A549 treated with AZD2906 at 1 μM for 4 hours (cell line): ENCODE data around the gene SULF2. TPM values are rescaled to one million over a fixed set of nuclear protein-coding genes. Genes with fewer than 3 reads are reported as not detected.

Experiments
- total RNA-seq: library from RNA; stranded (reverse); fragments of 200-300 nt; extraction: Qiagen RNA extraction; gene quantifications from 5 replicates; pipeline ENCODE4 v1.2.3, GENCODE V29; 2022

SULF2 gene
- 21.7 to 24.8 TPM (median 22.7 TPM) in 5 replicates for total RNA-seq

GRCh38 chr20:47785311-47785853 is at the start of gene SULF2:
TSS of gene SULF2 (minus strand) at chr20:47785481. CDS start at chr20:47757363, 28,118 bp downstream.

